IPS-18a (cell line): ENCODE measurements around the gene TYW1B.
"Not testable (repeated sequence)": the region's sequence is repeated elsewhere in the genome, so short reads cannot be mapped to it uniquely, and the experiment has no call there.

Experiments used
- H3K27ac ChIP-seq: one replicate; pipeline ENCODE4 v1.5.1; 2013; ENCODE audit warnings: low read length
- H3K27me3 ChIP-seq: one replicate; pipeline ENCODE4 v1.6.1; 2013; ENCODE audit warnings: mild to moderate bottlenecking, low read length; ENCODE audit not compliant: control insufficient read depth, insufficient read depth
- H3K36me3 ChIP-seq: one replicate; pipeline ENCODE4 v1.6.1; 2013; ENCODE audit warnings: low read depth, low read length; ENCODE audit not compliant: control insufficient read depth
- H3K4me1 ChIP-seq: one replicate; pipeline ENCODE4 v1.6.1; 2013; ENCODE audit warnings: low read depth, low read length; ENCODE audit not compliant: control insufficient read depth
- H3K4me3 ChIP-seq: one replicate; pipeline ENCODE4 v1.5.1; 2013; ENCODE audit warnings: low read length
- H3K9ac ChIP-seq: one replicate; pipeline ENCODE4 v1.6.1; 2013; ENCODE audit warnings: mild to moderate bottlenecking, low read length, moderate library complexity
- H3K9me3 ChIP-seq: one replicate; pipeline ENCODE4 v1.6.1; 2013; ENCODE audit warnings: low read depth, low read length; ENCODE audit not compliant: control insufficient read depth

TYW1B gene

GRCh38 chr7:72743801-72744200 lies 84.2 kb downstream of the TYW1B start:
- not testable (repeated sequence) for H3K27ac ChIP-seq

GRCh38 chr7:72739716-72740115 lies 88.3 kb downstream of the TYW1B start:
- H3K4me1 ChIP-seq, H3K27ac ChIP-seq, H3K9me3 ChIP-seq, H3K27me3 ChIP-seq, H3K36me3 ChIP-seq, H3K9ac ChIP-seq, H3K4me3 ChIP-seq: not testable (repeated sequence)

More at GRCh38 chr7:72743801-72744200, 84.2 kb downstream of the TYW1B start:
- H3K4me1 ChIP-seq, H3K36me3 ChIP-seq, H3K9ac ChIP-seq, H3K27me3 ChIP-seq, H3K4me3 ChIP-seq, H3K9me3 ChIP-seq: not testable (repeated sequence)

GRCh38 chr7:72735855-72736254 lies 92.1 kb downstream of the TYW1B start:
- not testable (repeated sequence) for H3K27me3 ChIP-seq, H3K9me3 ChIP-seq, H3K9ac ChIP-seq, H3K36me3 ChIP-seq, H3K4me1 ChIP-seq, H3K27ac ChIP-seq, H3K4me3 ChIP-seq

- not testable (repeated sequence) for H3K9me3 ChIP-seq, H3K4me1 ChIP-seq, H3K27ac ChIP-seq, H3K27me3 ChIP-seq, H3K4me3 ChIP-seq, H3K36me3 ChIP-seq, H3K9ac ChIP-seq
These were observed 97.2 kb downstream of the TYW1B start for GRCh38 chr7:72730815-72731214.

GRCh38 chr7:72730384-72730783 lies 97.6 kb downstream of the TYW1B start:
- H3K36me3 ChIP-seq, H3K4me1 ChIP-seq, H3K9ac ChIP-seq, H3K4me3 ChIP-seq, H3K27me3 ChIP-seq, H3K9me3 ChIP-seq, H3K27ac ChIP-seq: not testable (repeated sequence)

- H3K4me1 ChIP-seq, result not testable (repeated sequence)
These were observed 98.9 kb downstream of the TYW1B start for GRCh38 chr7:72729130-72729529.

GRCh38 chr7:72722694-72723093 lies 105.3 kb downstream of the TYW1B start:
- not testable (repeated sequence) for H3K4me3 ChIP-seq, H3K9ac ChIP-seq, H3K27me3 ChIP-seq, H3K27ac ChIP-seq, H3K36me3 ChIP-seq, H3K9me3 ChIP-seq, H3K4me1 ChIP-seq

More at GRCh38 chr7:72729130-72729529, 98.9 kb downstream of the TYW1B start:
- H3K36me3 ChIP-seq, H3K9me3 ChIP-seq, H3K27ac ChIP-seq, H3K27me3 ChIP-seq, H3K4me3 ChIP-seq, H3K9ac ChIP-seq: not testable (repeated sequence)

- not testable (repeated sequence) for H3K36me3 ChIP-seq, H3K9me3 ChIP-seq, H3K27me3 ChIP-seq, H3K4me3 ChIP-seq, H3K27ac ChIP-seq, H3K9ac ChIP-seq, H3K4me1 ChIP-seq
These were observed 107.1 kb downstream of the TYW1B start for GRCh38 chr7:72720890-72721289.

GRCh38 chr7:72717252-72717774 lies 110.7 kb downstream of the TYW1B start:
- H3K27ac ChIP-seq, result not testable (repeated sequence)

GRCh38 chr7:72711927-72712326 lies 116.1 kb downstream of the TYW1B start:
- not testable (repeated sequence) for H3K9ac ChIP-seq, H3K27ac ChIP-seq, H3K4me3 ChIP-seq, H3K36me3 ChIP-seq, H3K9me3 ChIP-seq, H3K27me3 ChIP-seq, H3K4me1 ChIP-seq

More at GRCh38 chr7:72717252-72717774, 110.7 kb downstream of the TYW1B start:
- not testable (repeated sequence) for H3K27me3 ChIP-seq, H3K4me1 ChIP-seq, H3K4me3 ChIP-seq, H3K9me3 ChIP-seq, H3K36me3 ChIP-seq, H3K9ac ChIP-seq

GRCh38 chr7:72710983-72711382 lies 117.0 kb downstream of the TYW1B start:
- no peak overlapping the region for H3K4me3 ChIP-seq
- no peaks in the 10 kb centered on the region for H3K36me3 ChIP-seq
- H3K27me3 ChIP-seq, result no peaks in the 10 kb centered on the region
- H3K9me3 ChIP-seq, result no peaks in the 10 kb centered on the region
- no peak overlapping the region for H3K27ac ChIP-seq
- peaks cover 5% of the 10 kb centered on the region for H3K4me1 ChIP-seq
- no peak overlapping the region for H3K9ac ChIP-seq

GRCh38 chr7:72709909-72710308 lies 118.1 kb downstream of the TYW1B start:
- no peak overlapping the region for H3K9ac ChIP-seq
- no peak overlapping the region for H3K27ac ChIP-seq
- H3K4me3 ChIP-seq, result no peak overlapping the region
- no peaks in the 10 kb centered on the region for H3K27me3 ChIP-seq
- H3K4me1 ChIP-seq, result peaks cover 9% of the 10 kb centered on the region
- no peaks in the 10 kb centered on the region for H3K9me3 ChIP-seq
- H3K36me3 ChIP-seq, result no peaks in the 10 kb centered on the region
